Activated T-helper 17 cell treated with anti-CD3 and anti-CD28 coated beads, Interleukin-2, amount 50 U/mL, for 72 hours (primary cell): Measurements from ENCODE around the gene MPST. TPM values are rescaled to one million over a fixed set of nuclear protein-coding genes. Genes with fewer than 3 reads are reported as not detected.
A peak's percentile ranks its signal among the peaks of the same experiment; 100 is the strongest.

Experiments used
- ATAC-seq: fragments of 150-1000 bp; cut with Tn5 transposase; replicated peaks from 2 replicates; pipeline ENCODE4 v1.10.0; 2021; ENCODE audit warnings: mild to moderate bottlenecking, moderate library complexity
- H3K27ac Mint-ChIP-seq: one replicate; pipeline ENCODE4 v1.8.0; 2022; ENCODE audit warnings: mixed read lengths
- H3K27me3 Mint-ChIP-seq: one replicate; pipeline ENCODE4 v1.8.0; 2022; ENCODE audit warnings: mixed read lengths
- H3K36me3 Mint-ChIP-seq: one replicate; pipeline ENCODE4 v1.8.0; 2022; ENCODE audit warnings: low read depth, mild to moderate bottlenecking, mixed read lengths
- H3K4me1 Mint-ChIP-seq: one replicate; pipeline ENCODE4 v1.8.0; 2022; ENCODE audit warnings: mixed read lengths
- H3K4me3 Mint-ChIP-seq: one replicate; pipeline ENCODE4 v1.8.0; 2022; ENCODE audit warnings: mild to moderate bottlenecking, mixed read lengths
- H3K9me3 Mint-ChIP-seq: one replicate; pipeline ENCODE4 v1.8.0; 2022; ENCODE audit warnings: mixed read lengths
- total RNA-seq, 2 donors: library from RNA; stranded (reverse); gene quantifications; one replicate each; pipeline ENCODE4 v1.2.3, GENCODE V29; 2022

MPST gene
- total RNA-seq, 2 donors from 2014 or later, result 22.7 to 41.6 TPM

- H3K4me3 Mint-ChIP-seq, result no peak overlapping the region
- H3K27ac Mint-ChIP-seq, result no peak overlapping the region
- no peaks in the 10 kb centered on the region for H3K36me3 Mint-ChIP-seq
- ATAC-seq, result no peak
- H3K9me3 Mint-ChIP-seq, result no peaks in the 10 kb centered on the region
- H3K4me1 Mint-ChIP-seq, result no peaks in the 10 kb centered on the region
- H3K27me3 Mint-ChIP-seq, result peaks cover 11% of the 10 kb centered on the region
Measured at GRCh38 chr22:37012956-37013355, 6.6 kb upstream of the MPST start.

- Mint-ChIP-seq H3K27me3 (peaks cover 5% of the 10 kb centered on the region), H3K36me3 (no peaks in the 10 kb centered on the region), H3K4me1 (no peaks in the 10 kb centered on the region), H3K4me3 (no peak overlapping the region), H3K9me3 (no peaks in the 10 kb centered on the region), H3K27ac (no peak overlapping the region)
- no peak for ATAC-seq
Measured at GRCh38 chr22:37014415-37014806, 5.1 kb upstream of the MPST start.

GRCh38 chr22:37014835-37015586 is 4.5 kb upstream of the MPST start:
- H3K36me3 Mint-ChIP-seq, result no peaks in the 10 kb centered on the region
- no peak for ATAC-seq
- H3K27me3 Mint-ChIP-seq, result no peaks in the 10 kb centered on the region
- H3K4me3 Mint-ChIP-seq, result no peak overlapping the region
- no peak overlapping the region for H3K27ac Mint-ChIP-seq
- no peaks in the 10 kb centered on the region for H3K4me1 Mint-ChIP-seq
- no peaks in the 10 kb centered on the region for H3K9me3 Mint-ChIP-seq

GRCh38 chr22:37015587-37015878 is 4.0 kb upstream of the MPST start:
- H3K9me3 Mint-ChIP-seq, result no peaks in the 10 kb centered on the region
- no peak overlapping the region for H3K27ac Mint-ChIP-seq
- H3K27me3 Mint-ChIP-seq, result no peaks in the 10 kb centered on the region
- H3K36me3 Mint-ChIP-seq, result no peaks in the 10 kb centered on the region
- no peak overlapping the region for H3K4me3 Mint-ChIP-seq
- H3K4me1 Mint-ChIP-seq, result no peaks in the 10 kb centered on the region
- ATAC-seq, result no peak

- Mint-ChIP-seq H3K36me3 (no peaks in the 10 kb centered on the region), H3K4me1 (no peaks in the 10 kb centered on the region), H3K27ac (no peak overlapping the region), H3K27me3 (no peaks in the 10 kb centered on the region), H3K9me3 (no peaks in the 10 kb centered on the region), H3K4me3 (no peak overlapping the region)
- ATAC-seq, result no peak
Measured at GRCh38 chr22:37016134-37016910, 3.2 kb upstream of the MPST start.

- no peak for ATAC-seq
- no peaks in the 10 kb centered on the region for H3K27me3 Mint-ChIP-seq
- H3K27ac Mint-ChIP-seq, result no peak overlapping the region
- peaks cover 5% of the 10 kb centered on the region for H3K4me1 Mint-ChIP-seq
- H3K36me3 Mint-ChIP-seq, result no peaks in the 10 kb centered on the region
- no peaks in the 10 kb centered on the region for H3K9me3 Mint-ChIP-seq
- H3K4me3 Mint-ChIP-seq, result peak overlapping the region; percentile 66
Measured at GRCh38 chr22:37017356-37017755, 2.2 kb upstream of the MPST start.

- no peaks in the 10 kb centered on the region for H3K27me3 Mint-ChIP-seq
- no peaks in the 10 kb centered on the region for H3K36me3 Mint-ChIP-seq
- H3K4me1 Mint-ChIP-seq, result peaks cover 5% of the 10 kb centered on the region
- ATAC-seq, result no peak
- peak overlapping the region; percentile 66 for H3K4me3 Mint-ChIP-seq
- H3K27ac Mint-ChIP-seq, result no peak overlapping the region
- H3K9me3 Mint-ChIP-seq, result no peaks in the 10 kb centered on the region
Measured at GRCh38 chr22:37018086-37018814, 1.3 kb upstream of the MPST start.

GRCh38 chr22:37018815-37019308 is 680 bp upstream of the MPST start:
- no peaks in the 10 kb centered on the region for H3K9me3 Mint-ChIP-seq
- H3K27me3 Mint-ChIP-seq, result no peaks in the 10 kb centered on the region
- ATAC-seq, result peak; percentile 44
- peak overlapping the region; percentile 66 for H3K4me3 Mint-ChIP-seq
- H3K27ac Mint-ChIP-seq, result no peak overlapping the region
- peaks cover 5% of the 10 kb centered on the region for H3K4me1 Mint-ChIP-seq
- H3K36me3 Mint-ChIP-seq, result no peaks in the 10 kb centered on the region

GRCh38 chr22:37020192-37020479 is 594 bp downstream of the MPST start:
- peaks cover 8% of the 10 kb centered on the region for H3K4me1 Mint-ChIP-seq
- H3K9me3 Mint-ChIP-seq, result no peaks in the 10 kb centered on the region
- H3K36me3 Mint-ChIP-seq, result peaks cover 4% of the 10 kb centered on the region
- peak overlapping the region; percentile 58 for H3K27ac Mint-ChIP-seq
- peak; percentile 14 for ATAC-seq
- H3K27me3 Mint-ChIP-seq, result no peaks in the 10 kb centered on the region
- H3K4me3 Mint-ChIP-seq, result peak overlapping the region; percentile 80

- H3K27ac Mint-ChIP-seq, result no peak overlapping the region
- peak overlapping the region; percentile 80 for H3K4me3 Mint-ChIP-seq
- H3K4me1 Mint-ChIP-seq, result peaks cover 8% of the 10 kb centered on the region
- H3K27me3 Mint-ChIP-seq, result no peaks in the 10 kb centered on the region
- no peak for ATAC-seq
- H3K36me3 Mint-ChIP-seq, result peaks cover 4% of the 10 kb centered on the region
- no peaks in the 10 kb centered on the region for H3K9me3 Mint-ChIP-seq
Measured at GRCh38 chr22:37021041-37021440, 1.5 kb downstream of the MPST start.

- ATAC-seq, result peak; percentile 36
- no peak overlapping the region for H3K27ac Mint-ChIP-seq
- peaks cover 8% of the 10 kb centered on the region for H3K4me1 Mint-ChIP-seq
- H3K27me3 Mint-ChIP-seq, result no peaks in the 10 kb centered on the region
- H3K36me3 Mint-ChIP-seq, result peaks cover 4% of the 10 kb centered on the region
- H3K9me3 Mint-ChIP-seq, result no peaks in the 10 kb centered on the region
- peak overlapping the region; percentile 48 for H3K4me3 Mint-ChIP-seq
Measured at GRCh38 chr22:37021710-37022482, 2.4 kb downstream of the MPST start.

GRCh38 chr22:37022483-37023337 is 3.2 kb downstream of the MPST start:
- peaks cover 8% of the 10 kb centered on the region for H3K4me1 Mint-ChIP-seq
- H3K36me3 Mint-ChIP-seq, result peaks cover 4% of the 10 kb centered on the region
- H3K27ac Mint-ChIP-seq, result no peak overlapping the region
- no peaks in the 10 kb centered on the region for H3K9me3 Mint-ChIP-seq
- no peak overlapping the region for H3K4me3 Mint-ChIP-seq
- no peak for ATAC-seq
- H3K27me3 Mint-ChIP-seq, result no peaks in the 10 kb centered on the region

GRCh38 chr22:37023743-37024338 is 4.3 kb downstream of the MPST start:
- H3K27ac Mint-ChIP-seq, result no peak overlapping the region
- H3K4me1 Mint-ChIP-seq, result peaks cover 8% of the 10 kb centered on the region
- peaks cover 4% of the 10 kb centered on the region for H3K36me3 Mint-ChIP-seq
- no peaks in the 10 kb centered on the region for H3K27me3 Mint-ChIP-seq
- ATAC-seq, result no peak
- H3K4me3 Mint-ChIP-seq, result no peak overlapping the region
- no peaks in the 10 kb centered on the region for H3K9me3 Mint-ChIP-seq
